ENCODE data around the gene PPP1R12A.

DNA sequence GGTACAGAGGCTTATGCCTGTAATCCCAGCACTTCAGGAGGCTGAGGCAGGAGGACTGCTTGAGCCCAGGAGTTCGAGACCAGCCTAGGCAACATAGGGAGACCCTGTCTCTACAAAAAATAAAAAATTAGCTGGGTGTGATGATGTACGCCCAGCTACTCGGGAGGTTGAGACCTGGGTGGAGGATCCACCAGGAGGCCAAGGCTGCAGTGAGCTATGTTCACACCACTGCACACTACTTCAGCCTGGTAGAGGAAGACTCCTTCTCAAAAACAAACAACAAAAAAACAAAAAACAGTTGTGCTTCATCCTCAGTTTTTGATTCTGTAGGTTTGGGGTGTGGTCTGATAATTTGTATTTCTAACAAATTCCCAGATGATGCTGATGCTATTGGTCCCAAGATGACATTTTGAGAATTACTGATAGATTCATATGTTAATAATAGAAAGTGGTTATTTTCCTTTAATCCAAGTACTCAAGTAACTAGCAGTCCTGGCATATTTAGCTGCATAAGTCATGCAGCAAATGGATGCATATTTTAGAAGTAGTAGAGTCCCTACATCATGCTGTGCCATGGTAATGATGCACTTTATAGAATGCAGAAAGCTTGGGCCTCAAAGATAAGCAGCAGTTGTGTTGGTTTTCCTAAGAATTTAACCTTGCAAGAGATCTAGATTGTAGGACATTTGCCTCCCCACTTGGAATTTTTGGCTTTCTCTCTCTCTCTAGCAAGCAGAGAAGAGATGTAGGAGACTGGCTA lies 168.0 kb downstream of the PPP1R12A start:
- TF ChIP-seq SIN3A (IDR thresholded peaks at IDR 0.05; ENCODE audit: borderline replicate concordance, insufficient read depth, low read length) (no peak), POLR2AphosphoS5 (IDR thresholded peaks at IDR 0.05; ENCODE audit: low read depth, low read length) (no peak)
- TF ChIP-seq, protein P1, sequence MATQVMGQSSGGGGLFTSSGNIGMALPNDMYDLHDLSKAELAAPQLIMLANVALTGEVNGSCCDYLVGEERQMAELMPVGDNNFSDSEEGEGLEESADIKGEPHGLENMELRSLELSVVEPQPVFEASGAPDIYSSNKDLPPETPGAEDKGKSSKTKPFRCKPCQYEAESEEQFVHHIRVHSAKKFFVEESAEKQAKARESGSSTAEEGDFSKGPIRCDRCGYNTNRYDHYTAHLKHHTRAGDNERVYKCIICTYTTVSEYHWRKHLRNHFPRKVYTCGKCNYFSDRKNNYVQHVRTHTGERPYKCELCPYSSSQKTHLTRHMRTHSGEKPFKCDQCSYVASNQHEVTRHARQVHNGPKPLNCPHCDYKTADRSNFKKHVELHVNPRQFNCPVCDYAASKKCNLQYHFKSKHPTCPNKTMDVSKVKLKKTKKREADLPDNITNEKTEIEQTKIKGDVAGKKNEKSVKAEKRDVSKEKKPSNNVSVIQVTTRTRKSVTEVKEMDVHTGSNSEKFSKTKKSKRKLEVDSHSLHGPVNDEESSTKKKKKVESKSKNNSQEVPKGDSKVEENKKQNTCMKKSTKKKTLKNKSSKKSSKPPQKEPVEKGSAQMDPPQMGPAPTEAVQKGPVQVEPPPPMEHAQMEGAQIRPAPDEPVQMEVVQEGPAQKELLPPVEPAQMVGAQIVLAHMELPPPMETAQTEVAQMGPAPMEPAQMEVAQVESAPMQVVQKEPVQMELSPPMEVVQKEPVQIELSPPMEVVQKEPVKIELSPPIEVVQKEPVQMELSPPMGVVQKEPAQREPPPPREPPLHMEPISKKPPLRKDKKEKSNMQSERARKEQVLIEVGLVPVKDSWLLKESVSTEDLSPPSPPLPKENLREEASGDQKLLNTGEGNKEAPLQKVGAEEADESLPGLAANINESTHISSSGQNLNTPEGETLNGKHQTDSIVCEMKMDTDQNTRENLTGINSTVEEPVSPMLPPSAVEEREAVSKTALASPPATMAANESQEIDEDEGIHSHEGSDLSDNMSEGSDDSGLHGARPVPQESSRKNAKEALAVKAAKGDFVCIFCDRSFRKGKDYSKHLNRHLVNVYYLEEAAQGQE (IDR thresholded peaks at IDR 0.05; ENCODE audit: insufficient read depth in 1 of 2, low read depth in 2 of 2, low read length in 2 of 2), result no peak

Measured in PFSK-1 (cell line).